ENCODE data around the gene EPHA7. TPM values are rescaled to one million over a fixed set of nuclear protein-coding genes. Genes with fewer than 3 reads are reported as not detected.
A peak's percentile ranks its signal among the peaks of the same experiment; 100 is the strongest.

Gene EPHA7
- polyA plus RNA-seq, 1 donor (not counting 4 experiments of a cell fraction or from before 2014, with no cell fraction given), result not detected

DNA sequence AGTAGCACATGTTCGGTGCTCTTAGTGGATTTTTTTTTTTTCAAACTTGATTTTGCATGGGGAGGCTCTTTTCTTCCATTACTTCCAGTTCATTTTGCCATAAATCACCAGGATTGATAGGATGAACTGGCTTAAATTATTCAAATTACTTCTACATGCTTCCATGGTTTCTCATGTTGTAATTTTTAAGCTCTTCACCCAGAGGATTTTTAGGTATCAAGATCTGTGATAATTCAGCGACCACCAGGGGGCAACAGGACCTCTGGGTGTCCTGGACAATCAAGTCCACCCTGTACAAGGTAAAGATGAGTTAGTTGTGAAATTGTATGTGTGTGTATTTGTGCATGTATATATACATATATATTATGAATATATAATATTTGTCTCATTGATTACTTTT is 4.2 kb upstream of the EPHA7 start:
- Histone ChIP-seq H3K4me3 (ENCODE audit: control insufficient read depth in 2 of 3, extremely low read depth in 1 of 3, insufficient read depth in 2 of 3, low read depth in 1 of 3, low read length in 3 of 3) (no peak overlapping the region), H3K9me3 (ENCODE audit: control insufficient read depth, low read depth, low read length) (no peaks in the 10 kb centered on the region), H3K4me1 (ENCODE audit: control insufficient read depth, extremely low read depth, insufficient read depth, low read length) (peaks cover 7% of the 10 kb centered on the region), H3K27ac (ENCODE audit: control insufficient read depth, insufficient read depth, low read length) (no peak overlapping the region), H3K79me2 (ENCODE audit: control insufficient read depth, insufficient read depth, low read length) (no peaks in the 10 kb centered on the region), H3K9me1 (ENCODE audit: control insufficient read depth, extremely low read depth, insufficient read depth, low read length) (no peaks in the 10 kb centered on the region), H3K36me3 (ENCODE audit: control insufficient read depth in 2 of 2, extremely low read depth in 1 of 2, insufficient read depth in 2 of 2, low read length in 2 of 2) (no peaks in the 10 kb centered on the region), H2AFZ (ENCODE audit: control insufficient read depth, low read length) (no peak overlapping the region), H4K20me1 (ENCODE audit: control insufficient read depth, extremely low read depth, insufficient read depth, low read length) (no peaks in the 10 kb centered on the region), H3K27me3 (ENCODE audit: control insufficient read depth, extremely low read depth, insufficient read depth, low read length) (peaks cover 21% of the 10 kb centered on the region), H3K4me2 (ENCODE audit: control insufficient read depth, extremely low read depth, insufficient read depth, low read depth, low read length) (no peak overlapping the region), H3K9ac (ENCODE audit: control insufficient read depth, extremely low read depth, insufficient read depth, low read length) (no peak overlapping the region)
- TF ChIP-seq, protein P1, sequence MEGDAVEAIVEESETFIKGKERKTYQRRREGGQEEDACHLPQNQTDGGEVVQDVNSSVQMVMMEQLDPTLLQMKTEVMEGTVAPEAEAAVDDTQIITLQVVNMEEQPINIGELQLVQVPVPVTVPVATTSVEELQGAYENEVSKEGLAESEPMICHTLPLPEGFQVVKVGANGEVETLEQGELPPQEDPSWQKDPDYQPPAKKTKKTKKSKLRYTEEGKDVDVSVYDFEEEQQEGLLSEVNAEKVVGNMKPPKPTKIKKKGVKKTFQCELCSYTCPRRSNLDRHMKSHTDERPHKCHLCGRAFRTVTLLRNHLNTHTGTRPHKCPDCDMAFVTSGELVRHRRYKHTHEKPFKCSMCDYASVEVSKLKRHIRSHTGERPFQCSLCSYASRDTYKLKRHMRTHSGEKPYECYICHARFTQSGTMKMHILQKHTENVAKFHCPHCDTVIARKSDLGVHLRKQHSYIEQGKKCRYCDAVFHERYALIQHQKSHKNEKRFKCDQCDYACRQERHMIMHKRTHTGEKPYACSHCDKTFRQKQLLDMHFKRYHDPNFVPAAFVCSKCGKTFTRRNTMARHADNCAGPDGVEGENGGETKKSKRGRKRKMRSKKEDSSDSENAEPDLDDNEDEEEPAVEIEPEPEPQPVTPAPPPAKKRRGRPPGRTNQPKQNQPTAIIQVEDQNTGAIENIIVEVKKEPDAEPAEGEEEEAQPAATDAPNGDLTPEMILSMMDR (optimal IDR thresholded peaks at IDR 0.05 in 1 of 3, IDR thresholded peaks at IDR 0.05 in 1 of 3, conservative IDR thresholded peaks at IDR 0.05 in 1 of 3; ENCODE audit: extremely low read depth in 1 of 3, insufficient read depth in 2 of 3, low read length in 3 of 3), result peak in 1 of 3 experiments; percentile 18
- TF ChIP-seq EZH2 (IDR thresholded peaks at IDR 0.05; ENCODE audit: low read length), result no peak
- FAIRE-seq (no peak), DNase-seq (ENCODE audit: low read depth, low spot score) (no peak)
- dilution Hi-C loops (cut with MboI; ENCODE audit: extremely low pct_ligation_motif_present, low sequenced_read_pairs), result no loop called here

DNA sequence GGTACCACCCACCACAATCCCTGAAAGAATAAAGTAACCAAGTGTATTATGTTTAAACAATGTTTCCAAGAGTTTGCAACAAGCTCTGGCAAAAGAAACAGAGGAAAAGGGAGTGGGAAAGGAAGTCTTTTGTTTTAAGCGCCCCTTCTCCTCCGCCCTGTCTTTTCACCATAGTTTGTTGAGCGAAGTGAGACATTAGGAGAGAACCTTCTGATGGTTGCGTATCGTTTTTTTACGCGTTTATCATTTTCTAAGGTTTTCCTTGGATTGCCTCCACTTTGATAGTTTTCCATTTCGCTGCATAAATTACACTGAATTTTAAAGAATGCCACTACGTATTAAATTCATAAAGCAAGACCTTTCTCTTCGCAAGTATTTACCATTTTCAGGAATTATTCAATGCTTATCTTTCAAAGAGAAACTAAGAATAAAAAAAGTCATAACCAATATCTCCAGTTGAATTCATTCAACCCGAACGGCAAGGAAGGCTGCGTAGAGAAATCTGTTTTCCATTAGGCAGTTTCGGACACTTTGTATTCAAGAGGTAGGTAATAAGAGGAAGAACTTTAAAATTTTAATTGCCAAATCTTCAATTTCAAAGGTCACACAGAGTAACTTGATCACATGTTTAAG is 920 bp upstream of the EPHA7 start:
- no peak for DNase-seq (ENCODE audit: low read depth, low spot score)
- Histone ChIP-seq H3K9me1 (ENCODE audit: control insufficient read depth, extremely low read depth, insufficient read depth, low read length) (no peaks in the 10 kb centered on the region), H3K4me1 (ENCODE audit: control insufficient read depth, extremely low read depth, insufficient read depth, low read length) (peaks cover 7% of the 10 kb centered on the region), H3K27me3 (ENCODE audit: control insufficient read depth, extremely low read depth, insufficient read depth, low read length) (peaks cover 49% of the 10 kb centered on the region), H3K4me2 (ENCODE audit: control insufficient read depth, extremely low read depth, insufficient read depth, low read depth, low read length) (peak overlapping the region; percentile 85), H3K27ac (ENCODE audit: control insufficient read depth, insufficient read depth, low read length) (no peak overlapping the region), H3K4me3 (ENCODE audit: control insufficient read depth in 2 of 3, extremely low read depth in 1 of 3, insufficient read depth in 2 of 3, low read depth in 1 of 3, low read length in 3 of 3) (peak overlapping the region in 2 of 3 experiments; percentile 29 to 57), H3K9me3 (ENCODE audit: control insufficient read depth, low read depth, low read length) (no peaks in the 10 kb centered on the region), H3K9ac (ENCODE audit: control insufficient read depth, extremely low read depth, insufficient read depth, low read length) (no peak overlapping the region), H2AFZ (ENCODE audit: control insufficient read depth, low read length) (no peak overlapping the region), H3K79me2 (ENCODE audit: control insufficient read depth, insufficient read depth, low read length) (no peaks in the 10 kb centered on the region), H4K20me1 (ENCODE audit: control insufficient read depth, extremely low read depth, insufficient read depth, low read length) (no peaks in the 10 kb centered on the region), H3K36me3 (ENCODE audit: control insufficient read depth in 2 of 2, extremely low read depth in 1 of 2, insufficient read depth in 2 of 2, low read length in 2 of 2) (no peaks in the 10 kb centered on the region)
- dilution Hi-C loops (cut with MboI; ENCODE audit: extremely low pct_ligation_motif_present, low sequenced_read_pairs), result no loop called here
- FAIRE-seq, result no peak
- TF ChIP-seq, protein P1 (optimal IDR thresholded peaks at IDR 0.05 in 1 of 3, IDR thresholded peaks at IDR 0.05 in 1 of 3, conservative IDR thresholded peaks at IDR 0.05 in 1 of 3; ENCODE audit: extremely low read depth in 1 of 3, insufficient read depth in 2 of 3, low read length in 3 of 3), result no peak
- TF ChIP-seq EZH2 (IDR thresholded peaks at IDR 0.05; ENCODE audit: low read length), result peak; percentile 30

Measured in keratinocyte (primary cell).